ENCODE data around the gene WDR17.
A peak's percentile ranks its signal among the peaks of the same experiment; 100 is the strongest.

Gene WDR17
- 0 to 0.47 reads per million in 2 donors for total RNA-seq

- peak in 4 of 5 experiments; percentile 32 to 83 (median 46) for DNase-seq
Observed at GRCh38 chr4:176065435-176066291, at the start of gene WDR17. TSS of gene WDR17 (plus strand) at chr4:176065841. CDS start at chr4:176111581, 45,740 bp downstream.

GRCh38 chr4:176016601-176017000 lies 49.0 kb upstream of the WDR17 start:
- no peak for DNase-seq

GRCh38 chr4:176020481-176021085 lies 45.1 kb upstream of the WDR17 start:
- DNase-seq = no peak

GRCh38 chr4:176030391-176030790 lies 35.2 kb upstream of the WDR17 start:
- no peak for DNase-seq

- DNase-seq = no peak
Observed at GRCh38 chr4:176031922-176032321, 33.7 kb upstream of the WDR17 start.

GRCh38 chr4:176032454-176032853 lies 33.2 kb upstream of the WDR17 start:
- DNase-seq = no peak

GRCh38 chr4:176034499-176034898 lies 31.1 kb upstream of the WDR17 start:
- peak in 1 of 5 experiments; percentile 9 for DNase-seq

GRCh38 chr4:176034936-176035335 lies 30.7 kb upstream of the WDR17 start:
- DNase-seq = no peak

GRCh38 chr4:176036585-176037205 lies 28.9 kb upstream of the WDR17 start:
- no peak for DNase-seq

GRCh38 chr4:176038789-176039188 lies 26.9 kb upstream of the WDR17 start:
- DNase-seq = no peak

- DNase-seq = no peak
Observed at GRCh38 chr4:176042195-176042594, 23.4 kb upstream of the WDR17 start.

GRCh38 chr4:176043838-176044588 lies 21.6 kb upstream of the WDR17 start:
- DNase-seq = no peak

GRCh38 chr4:176044589-176044951 lies 21.1 kb upstream of the WDR17 start:
- no peak for DNase-seq

- DNase-seq = no peak
Observed at GRCh38 chr4:176048631-176049030, 17.0 kb upstream of the WDR17 start.

- DNase-seq = no peak
Observed at GRCh38 chr4:176052744-176053143, 12.9 kb upstream of the WDR17 start.

GRCh38 chr4:176053785-176054184 lies 11.9 kb upstream of the WDR17 start:
- no peak for DNase-seq

- no peak for DNase-seq
Observed at GRCh38 chr4:176054942-176055341, 10.7 kb upstream of the WDR17 start.

- no peak for DNase-seq
Observed at GRCh38 chr4:176063718-176064117, 1.9 kb upstream of the WDR17 start.

GRCh38 chr4:176064539-176064938 lies 1.1 kb upstream of the WDR17 start:
- no peak for DNase-seq

GRCh38 chr4:176066757-176067156 lies 1.1 kb downstream of the WDR17 start:
- no peak for DNase-seq

- DNase-seq = no peak
Observed at GRCh38 chr4:176077561-176077960, 11.9 kb downstream of the WDR17 start.

GRCh38 chr4:176084769-176085168 lies 19.1 kb downstream of the WDR17 start:
- no peak for DNase-seq

GRCh38 chr4:176090115-176090514 lies 24.5 kb downstream of the WDR17 start:
- DNase-seq = no peak

All from T-helper 2 cell (primary cell).